Activated CD4-positive, alpha-beta T cell treated with anti-CD3 and anti-CD28 coated beads, Interleukin-2, amount 10 ng/mL, durations not matched to agents 24 days and 14 days (primary cell): ENCODE results near the gene SH2D1A. TPM values are rescaled to one million over a fixed set of nuclear protein-coding genes. Genes with fewer than 3 reads are reported as not detected.
"Not testable (repeated sequence)": the region's sequence is repeated elsewhere in the genome, so short reads cannot be mapped to it uniquely, and the experiment has no call there.

Source experiments
- DNase-seq: peaks from one replicate; pipeline ENCODE4 v3.0.0; 2022
- H3K27ac Mint-ChIP-seq: one replicate; pipeline ENCODE4 v1.8.0; 2022; ENCODE audit warnings: mild to moderate bottlenecking, mixed read lengths
- H3K27me3 Mint-ChIP-seq: one replicate; pipeline ENCODE4 v1.8.0; 2022; ENCODE audit warnings: mixed read lengths
- H3K36me3 Mint-ChIP-seq: one replicate; pipeline ENCODE4 v1.8.0; 2022; ENCODE audit warnings: low read depth, mild to moderate bottlenecking, mixed read lengths
- H3K4me1 Mint-ChIP-seq: one replicate; pipeline ENCODE4 v1.8.0; 2021; ENCODE audit warnings: mixed read lengths
- H3K4me3 Mint-ChIP-seq: one replicate; pipeline ENCODE4 v1.8.0; 2022; ENCODE audit warnings: mild to moderate bottlenecking, moderate library complexity, mixed read lengths
- H3K9me3 Mint-ChIP-seq: one replicate; pipeline ENCODE4 v1.8.0; 2021; ENCODE audit warnings: mixed read lengths
- intact Hi-C: fragments of 100-400 bp; cut with micrococcal nuclease; formaldehyde crosslinking; loops from one replicate; pipeline ENCODE4 v1.15.1; 2023
- total RNA-seq: library from RNA; stranded (reverse); gene quantifications from 2 replicates; pipeline ENCODE4 v1.2.3, GENCODE V29; 2022

Gene SH2D1A
- 51.7 and 53.9 TPM in 2 replicates for total RNA-seq

DNA sequence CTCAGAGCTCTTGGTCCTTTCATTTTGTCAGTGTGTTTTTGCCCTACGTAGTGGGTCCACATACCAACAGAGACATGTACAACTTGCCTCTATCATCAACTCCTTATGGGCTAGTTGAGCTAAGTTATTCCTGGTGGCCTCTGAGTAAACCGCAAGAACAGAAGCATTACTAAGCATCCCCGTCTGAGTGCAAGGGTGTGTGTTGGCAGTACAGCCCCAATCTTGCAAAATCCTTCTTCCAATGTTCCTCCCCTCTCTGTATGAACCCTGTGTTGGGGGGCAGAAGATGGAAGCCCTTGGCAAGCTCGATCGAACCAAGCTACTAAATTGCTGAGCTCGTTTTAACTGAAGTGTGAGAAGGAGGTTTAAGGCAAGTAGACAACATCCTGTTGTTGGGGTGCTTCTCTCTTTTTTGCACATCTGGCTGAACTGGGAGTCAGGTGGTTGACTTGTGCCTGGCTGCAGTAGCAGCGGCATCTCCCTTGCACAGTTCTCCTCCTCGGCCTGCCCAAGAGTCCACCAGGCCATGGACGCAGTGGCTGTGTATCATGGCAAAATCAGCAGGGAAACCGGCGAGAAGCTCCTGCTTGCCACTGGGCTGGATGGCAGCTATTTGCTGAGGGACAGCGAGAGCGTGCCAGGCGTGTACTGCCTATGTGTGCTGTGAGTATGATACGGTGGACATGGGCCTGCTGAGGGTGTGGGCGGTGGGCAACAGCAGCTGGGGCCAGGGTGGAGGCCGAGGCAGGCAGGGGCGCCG, at the start of gene SH2D1A:
Gene SH2D1A (plus strand): TSS at position 447 of the 760 bp plus-strand sequence. CDS start 80 bp downstream, at position 527.
- Mint-ChIP-seq H3K4me1 (peaks cover 38% of the 10 kb centered on the region), H3K4me3 (peak within 1 kb of the TSS; percentile 88), H3K36me3 (peaks cover 4% of the 10 kb centered on the region), H3K27me3 (no peaks in the 10 kb centered on the region), H3K27ac (peak within 1 kb of the TSS; percentile 99), H3K9me3 (no peaks in the 10 kb centered on the region)
- intact Hi-C loops, result loop anchor here (2.0 to 10.0 kb wide), 4 partner anchors 45 to 511 kb away; no protein-coding TSS in a partner anchor
- peak; percentile 80 for DNase-seq

DNA sequence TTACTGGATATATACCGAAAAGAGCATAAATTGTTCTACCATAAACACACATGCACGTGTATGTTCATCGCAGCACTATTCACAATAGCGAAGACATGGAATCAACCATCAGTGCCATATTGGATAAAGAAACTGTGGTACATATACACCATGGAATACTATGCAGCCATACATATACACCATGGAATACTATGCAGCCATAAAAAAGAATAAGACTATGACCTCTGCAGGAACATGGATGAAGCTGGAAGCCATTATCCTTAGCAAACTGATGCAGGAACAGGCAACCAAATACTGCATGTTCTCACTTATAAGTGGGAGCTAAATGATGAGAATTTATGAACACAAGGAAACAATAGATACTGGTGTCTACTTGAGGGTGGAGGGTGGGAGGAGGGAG, 47.0 kb upstream of the SH2D1A start:
- H3K36me3 Mint-ChIP-seq, H3K9me3 Mint-ChIP-seq, H3K27me3 Mint-ChIP-seq, H3K4me3 Mint-ChIP-seq, intact Hi-C loops, DNase-seq: not testable (repeated sequence)
- peaks cover 14% of the 10 kb centered on the region for H3K4me1 Mint-ChIP-seq
- H3K27ac Mint-ChIP-seq, result peak overlapping the region; percentile 25

DNA sequence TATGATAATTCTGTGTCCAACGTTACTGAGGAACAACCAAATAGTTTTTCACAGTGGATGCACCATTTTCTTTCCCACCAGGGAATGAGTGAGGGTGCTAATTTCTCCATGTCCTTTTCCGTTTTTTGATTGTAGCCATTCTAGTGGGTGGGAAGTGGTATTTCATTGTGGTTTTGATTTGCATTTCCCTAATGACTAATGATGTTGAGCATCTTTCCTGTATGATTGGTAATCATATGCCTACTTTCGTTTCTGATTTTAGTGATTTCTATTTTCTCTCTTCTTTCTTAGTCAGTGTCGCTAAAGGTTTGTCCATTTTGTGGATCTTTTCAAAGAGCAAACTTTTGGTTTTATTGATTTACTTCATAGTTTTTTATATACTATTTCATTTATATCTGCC, 46.0 kb upstream of the SH2D1A start:
- intact Hi-C loops, result loop anchor here (1.0 to 5.0 kb wide), 4 partner anchors 20 to 83 kb away; partner anchors contain the start of gene SH2D1A
- peak; percentile 50 for DNase-seq
- H3K36me3 Mint-ChIP-seq, result no peaks in the 10 kb centered on the region
- peak overlapping the region; percentile 65 for H3K27ac Mint-ChIP-seq
- peaks cover 14% of the 10 kb centered on the region for H3K4me1 Mint-ChIP-seq
- H3K4me3 Mint-ChIP-seq, result no peak overlapping the region
- no peaks in the 10 kb centered on the region for H3K27me3 Mint-ChIP-seq
- peaks cover 7% of the 10 kb centered on the region for H3K9me3 Mint-ChIP-seq

DNA sequence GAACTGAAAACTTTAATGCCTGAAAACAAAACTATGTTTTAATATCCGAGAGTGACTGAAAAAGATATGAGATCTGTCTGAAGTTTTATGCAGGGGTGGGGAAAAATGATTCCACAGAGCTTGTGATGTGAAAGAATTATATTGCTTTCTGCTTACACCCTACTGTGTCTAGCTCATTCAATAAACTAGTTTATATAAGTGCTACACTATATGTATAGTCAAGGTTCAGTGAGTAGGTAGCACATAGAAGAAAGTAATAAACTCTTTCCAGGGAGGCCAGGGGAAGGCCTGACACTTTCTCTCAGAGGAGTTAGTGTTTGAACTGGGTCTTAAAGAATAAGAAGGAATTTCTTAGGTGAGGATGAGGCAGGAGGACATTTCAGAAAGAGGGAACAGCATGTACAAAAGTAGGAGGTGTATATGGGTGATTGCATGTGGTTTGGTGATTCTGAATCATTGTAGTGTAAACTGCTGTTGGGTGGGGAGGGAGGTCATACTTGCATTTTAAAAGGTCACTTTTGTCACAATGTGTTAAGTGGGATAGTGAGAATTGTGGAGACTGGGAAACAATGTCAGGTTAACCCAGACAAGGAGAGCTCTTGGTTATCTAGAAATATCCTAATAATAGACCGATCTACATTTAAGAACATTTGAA, 39.0 kb upstream of the SH2D1A start:
- Mint-ChIP-seq H3K27ac (peak overlapping the region; percentile 79), H3K4me3 (no peak overlapping the region)

DNA sequence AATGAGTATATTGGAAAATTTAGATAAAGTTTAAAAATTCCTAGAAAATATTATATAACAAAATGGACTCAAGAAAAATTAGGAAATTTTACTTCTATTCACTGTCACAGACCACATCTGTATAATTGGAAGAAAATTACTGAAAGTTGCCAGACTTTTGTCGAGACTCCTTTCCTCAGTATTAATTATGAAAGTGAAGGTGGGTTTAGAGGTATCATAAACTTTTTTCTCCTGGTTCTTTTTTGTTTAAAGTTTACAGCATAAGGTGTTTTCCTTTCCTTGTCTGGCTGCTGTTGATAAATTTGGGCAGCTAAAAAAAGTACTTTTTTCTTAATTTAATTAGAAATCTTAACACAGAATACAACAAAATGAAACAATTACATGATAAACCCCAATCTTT, 20.6 kb upstream of the SH2D1A start:
- Mint-ChIP-seq H3K27me3 (no peaks in the 10 kb centered on the region), H3K36me3 (no peaks in the 10 kb centered on the region), H3K27ac (no peak overlapping the region), H3K4me3 (no peak overlapping the region), H3K9me3 (no peaks in the 10 kb centered on the region), H3K4me1 (peaks cover 4% of the 10 kb centered on the region)
- no peak for DNase-seq
- intact Hi-C loops, result no loop called here

More for the DNA sequence above, 39.0 kb upstream of the SH2D1A start:
- Mint-ChIP-seq H3K9me3 (no peaks in the 10 kb centered on the region), H3K36me3 (peaks cover 2% of the 10 kb centered on the region), H3K4me1 (peaks cover 11% of the 10 kb centered on the region), H3K27me3 (no peaks in the 10 kb centered on the region)
- intact Hi-C loops, result no loop called here
- no peak for DNase-seq

DNA sequence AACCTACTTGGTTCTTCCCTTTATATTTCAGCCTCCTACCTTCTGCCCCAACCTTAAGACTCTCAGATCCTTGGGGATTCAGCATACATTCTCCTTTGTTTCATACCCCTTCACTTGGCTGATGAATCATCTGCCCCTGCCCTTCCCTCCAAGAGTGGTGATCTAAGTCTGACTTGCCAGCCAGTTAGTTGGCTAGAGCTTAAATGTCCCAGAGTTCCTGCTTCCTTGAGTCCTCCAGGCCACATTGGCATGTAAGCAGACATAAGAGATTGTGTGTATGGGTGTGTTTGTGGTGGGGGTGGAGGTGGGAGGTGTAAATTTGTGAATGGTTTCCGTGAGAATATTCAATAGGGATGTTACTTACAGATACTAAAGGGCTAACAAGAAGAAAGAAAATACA, 17.6 kb upstream of the SH2D1A start:
- no peaks in the 10 kb centered on the region for H3K36me3 Mint-ChIP-seq

DNA sequence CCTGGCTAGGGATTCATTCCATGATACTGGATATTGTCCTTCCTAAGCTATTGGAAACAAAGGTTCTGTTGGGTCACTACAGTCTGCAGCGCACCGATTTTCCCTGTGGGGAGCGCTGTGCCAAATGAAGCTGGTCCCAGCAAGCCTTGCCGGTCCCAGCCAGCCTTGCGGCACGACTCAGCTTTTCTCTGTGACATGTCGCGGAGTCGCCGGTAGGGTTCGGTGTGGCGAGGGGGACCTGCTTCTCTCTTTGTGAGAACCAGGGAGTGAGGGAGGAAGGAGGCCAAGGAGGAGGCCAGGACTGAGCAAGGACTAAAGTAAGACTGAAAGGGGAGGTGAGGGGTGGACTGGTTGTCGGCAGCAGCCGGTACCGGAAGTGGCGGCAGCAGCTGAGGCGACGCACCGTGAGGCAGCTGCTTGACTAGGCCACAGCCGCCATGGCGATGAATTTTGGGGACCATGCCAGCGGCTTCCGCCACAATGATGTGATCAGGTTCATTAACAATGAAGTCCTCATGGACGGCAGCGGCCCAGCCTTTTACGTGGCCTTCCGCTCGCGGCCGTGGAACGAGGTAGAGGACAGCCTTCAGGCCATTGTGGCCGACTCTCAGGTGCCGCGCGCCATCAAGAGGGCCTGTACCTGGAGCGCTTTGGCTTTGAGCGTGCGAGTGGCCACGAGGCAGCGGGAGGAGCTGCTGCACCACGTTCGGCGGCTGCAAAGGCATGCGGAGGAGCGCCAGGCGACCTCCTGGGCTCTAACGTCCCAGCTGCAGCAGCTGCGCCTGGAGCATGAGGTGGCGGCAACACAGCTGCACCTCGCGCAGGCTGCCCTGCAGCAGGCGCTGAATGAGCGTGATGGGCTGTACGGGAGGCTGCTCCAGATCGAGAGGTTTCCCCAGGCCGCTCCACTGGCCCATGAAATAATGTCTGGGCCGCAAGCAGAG, 13.6 kb upstream of the SH2D1A start, which contains the start of gene TEX13D:
Gene TEX13D (plus strand): TSS at position 180 of the 944 bp plus-strand sequence. CDS start 258 bp downstream, at position 438.
- H3K9me3 Mint-ChIP-seq, result no peaks in the 10 kb centered on the region
- H3K36me3 Mint-ChIP-seq, result no peaks in the 10 kb centered on the region
- peaks cover 14% of the 10 kb centered on the region for H3K4me1 Mint-ChIP-seq
- DNase-seq, result no peak
- intact Hi-C loops, result no loop called here
- H3K4me3 Mint-ChIP-seq, result no peak within 1 kb of the TSS
- H3K27ac Mint-ChIP-seq, result no peak within 1 kb of the TSS
- H3K27me3 Mint-ChIP-seq, result no peaks in the 10 kb centered on the region

More for the DNA sequence above, 17.6 kb upstream of the SH2D1A start:
- no peak for DNase-seq
- intact Hi-C loops, result no loop called here
- peak overlapping the region; percentile 2 for H3K27ac Mint-ChIP-seq
- no peaks in the 10 kb centered on the region for H3K9me3 Mint-ChIP-seq
- H3K4me1 Mint-ChIP-seq, result peaks cover 8% of the 10 kb centered on the region
- H3K27me3 Mint-ChIP-seq, result no peaks in the 10 kb centered on the region
- no peak overlapping the region for H3K4me3 Mint-ChIP-seq

DNA sequence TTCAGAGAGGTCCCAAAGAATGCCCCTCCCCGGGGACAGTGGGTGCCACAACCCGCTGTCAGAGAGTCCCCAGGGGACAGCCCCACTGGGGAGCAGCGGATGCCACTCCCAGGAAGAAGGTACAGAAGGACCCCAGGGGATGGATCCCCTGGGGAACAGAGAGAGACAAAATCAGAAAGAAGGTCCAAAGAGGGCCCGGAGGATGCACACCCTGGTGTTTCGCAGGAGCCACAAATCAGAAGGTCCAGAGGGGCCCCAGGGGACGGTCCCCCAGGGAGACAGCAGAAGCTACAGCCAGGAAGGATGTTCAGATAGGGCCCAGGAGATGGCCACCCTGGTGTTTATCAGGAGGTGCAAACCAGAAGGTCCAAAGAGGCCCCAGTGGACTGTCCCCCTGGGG, 12.5 kb upstream of the SH2D1A start:
- no peak for DNase-seq
- Mint-ChIP-seq H3K27ac (no peak overlapping the region), H3K9me3 (no peaks in the 10 kb centered on the region), H3K4me3 (no peak overlapping the region), H3K27me3 (no peaks in the 10 kb centered on the region), H3K4me1 (peaks cover 14% of the 10 kb centered on the region), H3K36me3 (no peaks in the 10 kb centered on the region)
- intact Hi-C loops, result no loop called here

DNA sequence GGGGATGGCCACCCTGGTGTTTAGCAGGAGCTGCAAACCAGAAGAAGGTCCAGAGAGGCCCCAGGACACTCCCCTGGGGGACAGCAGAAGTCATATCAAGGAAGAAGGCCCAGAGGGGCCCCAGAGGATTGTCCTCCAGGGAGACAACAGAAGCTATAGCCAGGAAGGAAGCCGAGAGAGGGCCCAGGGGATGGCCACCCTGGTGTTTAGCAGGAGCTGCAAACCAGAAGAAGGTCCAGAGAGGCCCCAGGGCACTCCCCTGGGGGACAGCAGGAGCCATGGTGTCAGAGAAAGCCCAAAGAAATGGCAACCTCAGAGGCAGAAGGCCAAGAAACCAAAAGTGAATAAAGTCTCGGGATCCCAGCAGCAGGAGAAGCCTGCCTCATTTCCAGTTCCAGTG, 11.8 kb upstream of the SH2D1A start:
- peaks cover 17% of the 10 kb centered on the region for H3K4me1 Mint-ChIP-seq
- H3K27ac Mint-ChIP-seq, DNase-seq, H3K27me3 Mint-ChIP-seq, H3K36me3 Mint-ChIP-seq, H3K4me3 Mint-ChIP-seq, intact Hi-C loops, H3K9me3 Mint-ChIP-seq: not testable (repeated sequence)

DNA sequence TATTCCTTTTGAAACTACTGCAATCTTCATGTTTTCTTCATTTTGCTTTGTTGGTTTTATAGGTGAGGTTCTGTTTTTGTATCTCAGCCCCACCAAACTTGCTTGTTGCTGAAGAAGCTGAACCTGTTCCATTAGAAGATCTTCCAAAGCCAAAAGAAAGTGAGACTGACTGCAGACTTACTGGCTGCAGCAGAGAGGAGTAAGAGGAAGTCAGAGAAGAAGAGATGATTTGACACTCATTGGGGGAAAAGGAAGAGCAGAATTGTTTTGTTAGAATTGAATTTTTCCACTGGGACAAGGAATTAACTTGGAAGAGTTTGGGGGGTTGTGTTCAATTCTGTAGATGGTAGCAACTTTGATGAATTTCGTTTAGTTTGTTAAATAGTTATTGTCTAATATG, 10.8 kb upstream of the SH2D1A start:
- Mint-ChIP-seq H3K36me3 (no peaks in the 10 kb centered on the region), H3K4me1 (peaks cover 14% of the 10 kb centered on the region), H3K27me3 (no peaks in the 10 kb centered on the region), H3K4me3 (no peak overlapping the region), H3K9me3 (no peaks in the 10 kb centered on the region), H3K27ac (no peak overlapping the region)
- intact Hi-C loops, result no loop called here
- no peak for DNase-seq

DNA sequence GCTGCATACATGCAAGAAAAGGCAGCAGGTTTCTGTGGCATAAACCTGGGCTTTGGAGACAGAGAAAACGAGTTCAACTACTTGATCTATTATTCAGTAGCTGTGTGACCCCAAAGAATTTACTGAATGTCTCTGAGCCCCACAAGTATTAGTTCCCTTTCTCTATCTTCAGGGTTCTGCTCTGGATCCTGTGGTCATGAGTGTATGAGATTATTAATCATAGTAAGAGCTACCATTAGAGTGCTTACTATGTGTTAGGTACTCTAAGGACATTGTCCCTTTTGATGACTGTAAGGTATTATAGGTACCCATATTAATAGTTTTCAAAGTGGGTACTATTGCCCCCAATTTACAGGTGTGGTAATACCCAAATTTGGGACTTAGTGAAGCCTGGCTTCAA, 8.4 kb upstream of the SH2D1A start:
- Mint-ChIP-seq H3K36me3 (no peaks in the 10 kb centered on the region), H3K4me1 (peaks cover 26% of the 10 kb centered on the region), H3K27me3 (no peaks in the 10 kb centered on the region), H3K4me3 (no peak overlapping the region), H3K27ac (no peak overlapping the region), H3K9me3 (no peaks in the 10 kb centered on the region)
- DNase-seq, result no peak
- intact Hi-C loops, result no loop called here

DNA sequence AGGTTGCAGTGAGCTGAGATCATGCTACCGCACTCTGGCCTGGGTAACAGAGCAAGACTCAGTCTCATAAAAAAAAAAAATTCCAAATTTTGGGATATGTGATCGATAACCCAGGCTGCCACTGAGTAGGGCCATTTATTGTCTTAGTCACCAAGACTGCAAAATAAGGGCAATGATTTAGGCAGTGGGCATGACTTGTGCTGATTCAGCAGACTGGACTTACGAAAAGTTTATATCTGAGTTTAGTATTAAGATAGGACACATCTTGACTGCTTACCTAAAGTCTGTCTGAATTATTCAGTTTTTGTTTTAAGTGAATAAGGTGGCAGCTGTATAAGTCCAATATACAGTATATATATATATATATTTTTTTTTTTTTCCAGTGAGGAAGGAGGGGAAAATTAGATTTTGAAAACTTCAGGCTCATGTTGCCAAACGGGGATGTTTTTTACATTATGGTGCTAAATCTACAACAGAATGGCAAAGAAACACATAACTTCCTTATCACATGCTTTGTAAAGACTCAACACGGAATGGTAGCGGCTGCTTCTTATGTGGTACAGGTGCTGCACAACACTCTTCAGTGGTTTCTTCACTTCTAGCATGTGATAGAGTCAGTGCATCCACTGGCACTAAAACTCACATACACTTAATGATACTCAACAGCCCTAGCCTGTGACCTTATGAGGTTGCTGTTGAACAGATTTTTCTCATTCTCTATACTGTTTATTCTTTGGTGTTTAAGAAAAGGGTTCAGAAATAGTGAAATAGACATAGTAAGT, 7.4 kb upstream of the SH2D1A start:
- Mint-ChIP-seq H3K4me1 (peaks cover 33% of the 10 kb centered on the region), H3K27ac (no peak overlapping the region), H3K27me3 (no peaks in the 10 kb centered on the region), H3K9me3 (no peaks in the 10 kb centered on the region), H3K4me3 (no peak overlapping the region), H3K36me3 (no peaks in the 10 kb centered on the region)
- peak; percentile 70 for DNase-seq
- intact Hi-C loops, result no loop called here
